Uterus (tissue), 2 donors: ENCODE results near the gene DCANP1.

Source experiments
- POLR2A ChIP-seq, 2 donors: fragments of 450-650 bp; IDR thresholded peaks; one replicate each; pipeline ENCODE4 v1.6.1; 2016; ENCODE audit warnings: antibody characterized with exemption in 2 of 2, mild to moderate bottlenecking in 1 of 2, moderate library complexity in 1 of 2
- TF ChIP-seq, protein P1 (sequence below), 4 experiments: fragments of 200-600 bp in 2 of 4; fragments of 450-650 bp in 2 of 4; sonication (generic) in 2 of 4; IDR thresholded peaks; one replicate each; pipeline ENCODE4 v1.5.1; 2016 to 2019; ENCODE audit warnings: antibody characterized with exemption in 4 of 4, mild to moderate bottlenecking in 2 of 4, moderate library complexity in 1 of 4

DNA sequence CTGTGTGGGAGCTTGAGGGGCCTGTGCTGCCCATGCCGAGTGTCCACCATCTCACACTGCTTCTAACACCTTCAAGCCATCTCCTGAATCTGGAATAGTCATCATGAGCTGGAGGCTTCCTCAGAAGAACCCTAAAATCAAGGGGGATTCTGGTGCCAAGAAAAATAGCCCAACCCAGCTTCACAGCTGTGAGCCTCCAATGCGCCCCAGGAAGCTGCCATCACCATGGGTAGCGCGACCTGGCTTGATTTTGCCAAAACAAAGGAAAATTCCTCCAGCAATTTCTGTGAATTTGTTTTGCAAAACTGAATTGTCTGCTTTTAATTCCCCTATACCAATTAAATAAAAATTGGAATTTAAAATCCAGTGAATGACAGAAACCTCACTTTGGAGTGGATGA lies 11.2 kb upstream of the DCANP1 start:
- TF ChIP-seq, protein P1, sequence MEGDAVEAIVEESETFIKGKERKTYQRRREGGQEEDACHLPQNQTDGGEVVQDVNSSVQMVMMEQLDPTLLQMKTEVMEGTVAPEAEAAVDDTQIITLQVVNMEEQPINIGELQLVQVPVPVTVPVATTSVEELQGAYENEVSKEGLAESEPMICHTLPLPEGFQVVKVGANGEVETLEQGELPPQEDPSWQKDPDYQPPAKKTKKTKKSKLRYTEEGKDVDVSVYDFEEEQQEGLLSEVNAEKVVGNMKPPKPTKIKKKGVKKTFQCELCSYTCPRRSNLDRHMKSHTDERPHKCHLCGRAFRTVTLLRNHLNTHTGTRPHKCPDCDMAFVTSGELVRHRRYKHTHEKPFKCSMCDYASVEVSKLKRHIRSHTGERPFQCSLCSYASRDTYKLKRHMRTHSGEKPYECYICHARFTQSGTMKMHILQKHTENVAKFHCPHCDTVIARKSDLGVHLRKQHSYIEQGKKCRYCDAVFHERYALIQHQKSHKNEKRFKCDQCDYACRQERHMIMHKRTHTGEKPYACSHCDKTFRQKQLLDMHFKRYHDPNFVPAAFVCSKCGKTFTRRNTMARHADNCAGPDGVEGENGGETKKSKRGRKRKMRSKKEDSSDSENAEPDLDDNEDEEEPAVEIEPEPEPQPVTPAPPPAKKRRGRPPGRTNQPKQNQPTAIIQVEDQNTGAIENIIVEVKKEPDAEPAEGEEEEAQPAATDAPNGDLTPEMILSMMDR (IDR thresholded peaks at IDR 0.05), result no peak
- no peak for TF ChIP-seq POLR2A (IDR thresholded peaks at IDR 0.05)
